Retina (tissue), 1 donor: ENCODE data around the gene RBM27.
"Not testable (repeated sequence)": the region's sequence is repeated elsewhere in the genome, so short reads cannot be mapped to it uniquely, and the experiment has no call there.

Experiments
- DNase-seq: peaks from one replicate; pipeline ENCODE4 v3.0.0-alpha.2; 2016

The RBM27 gene, protein sequence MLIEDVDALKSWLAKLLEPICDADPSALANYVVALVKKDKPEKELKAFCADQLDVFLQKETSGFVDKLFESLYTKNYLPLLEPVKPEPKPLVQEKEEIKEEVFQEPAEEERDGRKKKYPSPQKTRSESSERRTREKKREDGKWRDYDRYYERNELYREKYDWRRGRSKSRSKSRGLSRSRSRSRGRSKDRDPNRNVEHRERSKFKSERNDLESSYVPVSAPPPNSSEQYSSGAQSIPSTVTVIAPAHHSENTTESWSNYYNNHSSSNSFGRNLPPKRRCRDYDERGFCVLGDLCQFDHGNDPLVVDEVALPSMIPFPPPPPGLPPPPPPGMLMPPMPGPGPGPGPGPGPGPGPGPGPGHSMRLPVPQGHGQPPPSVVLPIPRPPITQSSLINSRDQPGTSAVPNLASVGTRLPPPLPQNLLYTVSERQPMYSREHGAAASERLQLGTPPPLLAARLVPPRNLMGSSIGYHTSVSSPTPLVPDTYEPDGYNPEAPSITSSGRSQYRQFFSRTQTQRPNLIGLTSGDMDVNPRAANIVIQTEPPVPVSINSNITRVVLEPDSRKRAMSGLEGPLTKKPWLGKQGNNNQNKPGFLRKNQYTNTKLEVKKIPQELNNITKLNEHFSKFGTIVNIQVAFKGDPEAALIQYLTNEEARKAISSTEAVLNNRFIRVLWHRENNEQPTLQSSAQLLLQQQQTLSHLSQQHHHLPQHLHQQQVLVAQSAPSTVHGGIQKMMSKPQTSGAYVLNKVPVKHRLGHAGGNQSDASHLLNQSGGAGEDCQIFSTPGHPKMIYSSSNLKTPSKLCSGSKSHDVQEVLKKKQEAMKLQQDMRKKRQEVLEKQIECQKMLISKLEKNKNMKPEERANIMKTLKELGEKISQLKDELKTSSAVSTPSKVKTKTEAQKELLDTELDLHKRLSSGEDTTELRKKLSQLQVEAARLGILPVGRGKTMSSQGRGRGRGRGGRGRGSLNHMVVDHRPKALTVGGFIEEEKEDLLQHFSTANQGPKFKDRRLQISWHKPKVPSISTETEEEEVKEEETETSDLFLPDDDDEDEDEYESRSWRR

DNA sequence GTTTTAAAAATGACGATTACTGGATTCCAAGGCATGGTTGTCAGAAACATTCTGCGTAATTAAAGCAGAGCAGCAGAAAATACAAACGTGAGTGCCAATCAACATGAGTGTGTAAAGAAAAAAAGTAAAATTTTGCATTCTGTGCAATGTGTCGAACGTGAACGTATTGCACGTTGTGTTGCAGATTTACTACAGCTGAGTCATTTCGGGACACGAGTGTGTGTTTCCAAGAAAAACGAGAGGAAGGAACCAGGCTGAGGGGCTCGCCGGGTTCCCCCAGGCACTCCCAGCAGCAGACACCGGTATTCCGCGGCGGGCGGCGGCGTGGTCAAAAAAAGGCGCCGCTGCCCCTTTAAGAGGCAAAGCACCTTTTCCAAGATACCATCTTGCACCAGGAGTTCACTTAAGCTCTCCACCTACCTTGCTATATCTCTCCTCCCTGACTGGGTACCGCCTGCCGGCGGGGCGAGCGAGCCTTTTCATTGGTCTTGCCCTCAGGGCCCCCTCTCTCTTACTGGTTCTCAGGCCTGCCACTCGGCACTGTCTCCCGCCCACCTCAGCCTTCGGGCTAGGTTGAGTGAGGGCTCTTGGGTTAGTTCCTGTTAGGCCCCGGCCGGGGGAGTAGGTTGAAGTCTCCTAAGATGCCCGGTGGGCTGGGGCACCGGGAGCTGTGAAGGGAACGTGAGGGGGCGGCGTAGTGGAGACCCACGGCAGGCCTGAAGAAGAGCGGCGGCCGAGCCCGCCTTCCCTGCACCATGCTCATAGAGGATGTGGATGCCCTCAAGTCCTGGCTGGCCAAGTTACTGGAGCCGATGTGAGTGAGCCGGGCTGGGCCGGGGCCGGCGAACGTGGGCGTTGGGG is at the start of gene RBM27:
Gene RBM27 (plus strand): TSS at position 595 of the 861 bp plus-strand sequence. CDS start 161 bp downstream, at position 756.
- DNase-seq, result peak; percentile 100

DNA sequence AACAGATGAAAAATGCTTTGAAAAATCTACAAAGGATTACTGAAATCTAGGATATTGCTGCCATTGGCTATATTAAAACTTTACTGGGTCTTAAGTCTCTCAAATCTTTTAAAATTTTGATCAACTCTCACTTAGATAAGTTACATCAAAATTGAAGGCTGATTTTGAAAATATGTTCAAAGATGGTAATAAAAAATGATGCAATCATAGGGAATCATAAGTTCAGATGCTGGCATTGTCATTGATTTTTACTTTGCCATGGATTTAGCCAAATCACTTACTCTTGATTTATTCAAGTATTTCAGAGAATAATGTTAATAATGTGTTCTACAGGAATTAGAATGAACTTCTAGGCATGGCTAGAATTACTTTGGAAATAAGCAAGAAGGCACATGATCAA is 45.1 kb upstream of the RBM27 start:
- no peak for DNase-seq

DNA sequence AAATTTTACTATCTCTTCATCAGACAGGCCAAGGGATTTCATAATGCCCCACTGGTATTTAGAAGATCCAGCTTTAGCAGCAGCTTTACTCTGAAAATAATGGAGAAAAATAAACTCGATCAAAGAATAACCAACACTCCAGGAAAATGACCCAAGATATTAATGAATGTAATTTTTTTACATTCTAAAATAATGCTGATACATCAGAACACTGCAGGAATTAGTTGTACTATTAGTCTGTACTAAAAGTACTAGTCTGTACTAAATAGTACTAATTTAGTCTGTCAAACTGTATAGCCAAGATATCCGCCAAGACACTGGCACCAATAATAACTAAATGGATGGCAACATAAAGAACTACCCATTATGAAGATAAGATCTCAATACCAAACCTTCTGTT is 39.0 kb upstream of the RBM27 start:
- no peak for DNase-seq

DNA sequence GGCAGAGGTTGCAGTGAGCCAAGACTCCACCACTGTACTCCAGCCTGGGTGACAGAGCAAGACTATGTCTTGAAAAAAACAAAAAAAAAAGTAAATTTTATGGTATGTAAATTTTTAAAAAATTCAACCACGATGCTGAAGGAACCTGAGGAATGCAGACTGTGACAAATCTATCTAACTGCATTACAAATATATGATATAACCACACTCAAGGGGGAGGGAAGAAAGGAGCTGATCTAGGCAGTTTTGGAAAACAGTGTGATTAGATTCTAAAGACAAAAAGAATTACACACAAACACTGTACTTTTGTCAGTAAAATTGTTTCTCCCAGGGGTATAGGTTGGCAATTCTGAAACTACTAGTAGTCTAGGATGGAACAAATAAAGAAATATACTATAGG is 37.9 kb upstream of the RBM27 start:
- DNase-seq, result no peak

DNA sequence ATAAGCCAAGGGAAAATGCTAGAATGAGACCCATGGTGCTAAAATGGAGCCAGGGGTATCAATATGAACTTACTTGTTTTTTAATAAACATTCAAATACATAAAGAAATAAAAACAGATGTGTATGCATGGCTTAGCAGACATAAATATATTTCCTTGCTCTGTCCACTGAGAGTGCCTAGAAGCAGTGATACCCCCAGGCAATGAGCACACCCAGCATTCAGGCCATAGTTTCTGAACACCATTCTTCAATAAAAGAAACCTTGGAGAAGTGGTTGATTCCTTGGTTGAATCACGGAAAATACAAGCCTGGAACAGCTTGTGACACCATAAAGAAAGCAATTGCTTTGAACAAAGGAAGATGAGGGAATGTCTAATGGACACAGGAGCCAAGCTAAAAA is 37.5 kb upstream of the RBM27 start:
- DNase-seq, result no peak

DNA sequence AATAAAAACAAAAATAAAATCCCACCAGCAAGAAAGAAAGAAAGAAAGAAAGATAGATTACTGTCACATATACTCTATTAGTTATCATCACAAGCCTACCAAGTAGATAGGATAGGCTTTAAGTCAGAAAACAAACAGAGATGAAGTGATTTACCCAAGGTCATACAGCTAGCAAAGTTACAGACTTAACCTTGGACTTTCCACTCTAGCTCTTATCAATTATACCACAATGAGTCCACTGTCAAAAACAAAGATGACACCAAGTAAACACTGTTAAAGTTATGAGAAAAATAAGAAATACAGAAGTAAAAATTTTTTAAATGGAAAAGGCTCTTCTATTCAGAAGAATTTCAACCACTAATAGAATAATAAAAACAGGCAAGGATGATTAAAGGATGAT is 34.3 kb upstream of the RBM27 start:
- no peak for DNase-seq

DNA sequence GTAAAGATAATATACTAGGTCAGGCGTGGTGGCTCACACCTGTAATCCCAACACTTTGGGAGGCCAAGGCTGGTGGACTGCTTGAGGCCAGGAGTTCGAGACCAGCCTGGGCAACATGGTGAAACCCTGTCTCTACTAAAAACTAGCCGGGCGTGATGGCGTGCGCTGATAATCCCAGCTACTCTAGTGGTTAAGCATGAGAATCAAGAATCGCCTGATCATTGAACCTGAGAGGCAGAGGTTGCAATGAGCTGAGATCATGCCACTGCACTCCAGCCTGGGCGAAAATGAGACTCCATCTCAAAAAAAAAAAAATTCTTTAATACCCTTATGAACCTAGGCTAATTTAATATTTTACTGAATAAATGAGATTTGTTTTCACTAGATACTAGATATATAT is 30.4 kb upstream of the RBM27 start:
- not testable (repeated sequence) for DNase-seq

DNA sequence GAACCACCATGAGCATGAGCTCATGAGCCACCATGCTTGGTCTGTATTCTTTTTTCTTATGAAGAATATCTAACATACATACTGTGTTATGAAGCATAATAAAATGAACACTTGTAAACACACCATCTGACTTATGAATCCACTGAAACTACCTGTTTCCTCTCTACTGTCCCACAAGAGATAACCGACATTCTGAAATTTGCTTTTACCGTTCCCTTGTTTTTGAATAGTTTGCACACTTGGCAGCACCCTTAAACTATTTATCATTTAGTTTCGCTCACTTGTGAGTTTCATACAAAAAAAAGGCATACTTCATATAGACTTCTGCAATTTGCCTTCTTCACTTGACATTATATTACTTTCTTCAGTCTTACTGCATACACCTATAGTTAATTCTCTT is 29.8 kb upstream of the RBM27 start:
- no peak for DNase-seq

DNA sequence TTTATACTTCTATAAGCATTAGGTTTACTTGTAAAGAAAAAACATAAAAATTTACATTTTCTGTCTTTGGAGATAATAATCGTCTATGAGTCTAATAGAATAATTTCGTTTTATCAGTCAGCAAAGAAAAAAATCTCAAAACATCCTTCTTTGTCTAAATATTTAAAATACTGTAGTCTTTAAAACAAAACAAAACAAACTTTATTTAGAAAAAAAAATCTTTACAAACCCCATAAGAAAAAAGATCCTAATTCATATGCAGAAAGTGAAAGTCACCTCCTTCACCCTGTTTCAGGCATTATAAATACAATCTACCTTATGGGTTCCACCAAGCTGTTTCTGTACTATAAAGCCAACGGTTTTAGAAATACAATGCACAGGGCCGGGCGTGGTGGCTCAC is 26.6 kb upstream of the RBM27 start:
- no peak for DNase-seq

DNA sequence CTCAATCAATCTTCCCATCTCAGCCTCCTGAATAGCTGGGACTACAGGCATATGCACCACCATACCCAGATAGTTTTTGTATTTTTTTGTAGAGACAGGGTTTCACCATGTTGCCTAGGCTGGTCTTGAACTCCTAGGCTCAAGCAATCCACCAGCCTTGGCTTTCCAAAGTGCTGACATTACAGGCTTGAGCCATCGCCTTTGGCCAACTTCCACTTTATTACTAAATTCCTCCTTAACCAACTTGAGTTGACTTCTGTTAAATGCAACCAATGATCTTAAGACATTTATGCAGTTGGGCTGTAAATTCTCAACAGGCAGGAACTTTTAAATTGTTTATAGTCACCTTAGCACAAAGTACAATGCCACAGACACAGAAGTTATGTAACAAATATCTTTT is 23.7 kb upstream of the RBM27 start:
- no peak for DNase-seq

DNA sequence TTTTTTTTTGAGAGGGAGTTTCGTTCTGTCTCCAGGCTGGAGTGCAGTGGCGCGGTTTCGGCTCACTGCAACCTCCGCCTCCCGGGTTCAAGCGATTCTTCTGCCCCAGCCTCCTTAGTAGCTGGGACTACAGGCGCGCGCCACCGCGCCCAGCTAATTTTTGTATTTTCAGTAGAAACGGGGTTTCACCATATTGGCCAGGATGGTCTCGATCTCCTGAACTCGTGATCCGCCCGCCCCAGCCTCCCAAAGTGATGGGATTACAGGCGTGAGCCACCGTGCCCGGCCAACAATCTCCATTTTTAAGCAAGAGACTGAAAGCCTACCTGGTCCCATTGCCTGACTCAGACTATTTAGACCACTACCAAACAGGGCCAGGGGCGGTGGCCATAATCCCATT is 20.0 kb upstream of the RBM27 start:
- not testable (repeated sequence) for DNase-seq

DNA sequence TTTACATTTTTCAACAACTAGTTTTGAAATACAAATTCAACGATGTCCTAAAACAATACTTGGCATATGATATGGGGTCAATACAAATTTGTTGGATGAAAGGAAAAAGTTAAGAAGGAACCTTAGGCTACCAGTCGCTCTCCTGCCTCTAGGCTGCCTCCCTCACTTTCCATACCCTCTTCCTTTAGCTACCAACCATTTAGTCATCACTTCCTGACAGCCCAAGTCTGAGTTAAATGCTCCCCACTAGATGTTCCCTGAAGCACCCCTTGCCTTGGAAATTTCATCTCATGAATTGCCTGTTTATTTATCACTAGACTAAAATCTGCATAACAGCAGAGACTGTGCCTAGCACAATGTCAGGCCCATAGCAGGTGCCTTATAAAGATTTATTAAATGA is 18.2 kb upstream of the RBM27 start:
- DNase-seq, result no peak

DNA sequence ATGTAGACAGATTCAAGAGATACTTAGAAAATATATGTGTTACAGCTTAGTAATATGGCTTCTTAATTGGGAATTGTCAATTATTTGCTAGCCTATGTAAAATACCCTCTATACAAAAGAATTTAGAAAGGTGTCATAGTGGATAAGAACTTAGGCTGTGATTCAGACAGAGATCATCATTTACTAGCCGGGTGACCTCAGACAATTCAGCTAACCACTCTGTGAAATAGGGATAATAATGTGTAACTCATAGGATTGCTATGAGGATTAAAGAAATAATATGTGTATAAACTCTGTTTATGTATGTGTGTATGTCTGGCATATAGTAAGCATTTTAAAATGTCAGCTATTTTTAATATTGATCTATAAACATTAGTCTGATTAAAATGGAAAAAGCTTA is 15.0 kb upstream of the RBM27 start:
- no peak for DNase-seq

DNA sequence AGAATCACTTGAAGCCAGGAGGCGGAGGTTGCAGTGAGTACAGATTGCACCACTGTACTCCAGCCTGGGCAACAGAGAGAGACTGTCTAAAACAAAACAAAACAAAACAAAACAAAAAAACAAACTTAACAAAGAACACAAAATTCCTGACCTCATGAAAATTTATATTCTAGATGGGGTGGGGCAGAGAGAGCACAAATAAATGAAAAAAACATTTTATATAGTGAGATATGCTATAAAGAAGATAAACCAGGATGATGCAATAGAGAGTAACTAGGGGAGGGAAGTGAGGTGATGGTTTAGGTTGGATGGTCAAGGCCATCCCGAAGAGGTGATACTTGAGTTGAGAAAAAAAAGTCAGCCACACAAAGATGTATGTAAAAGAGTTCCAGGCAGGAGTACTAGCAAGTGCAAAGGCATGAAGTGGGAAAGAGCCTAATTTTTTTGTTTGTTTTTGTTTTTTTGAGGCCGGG is 10.8 kb upstream of the RBM27 start:
- no peak for DNase-seq

DNA sequence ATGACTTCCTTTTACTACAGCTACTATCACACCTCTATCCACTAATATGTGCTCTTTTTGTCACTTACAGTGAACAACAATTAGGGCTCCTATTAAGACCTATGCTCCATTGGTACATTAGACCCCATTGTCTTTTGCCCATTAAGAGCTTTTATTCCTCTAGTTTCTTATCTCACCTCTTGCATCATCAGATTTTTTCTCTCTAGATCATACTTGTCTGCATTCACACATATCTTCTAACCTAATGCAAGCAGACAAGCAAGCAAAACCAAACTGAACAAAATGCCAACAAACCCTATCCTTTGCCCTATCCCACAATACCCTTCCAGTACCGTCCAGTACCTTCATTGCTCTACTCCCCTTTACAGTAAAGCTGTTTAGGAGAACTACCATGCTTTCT is 10.1 kb upstream of the RBM27 start:
- DNase-seq, result no peak

DNA sequence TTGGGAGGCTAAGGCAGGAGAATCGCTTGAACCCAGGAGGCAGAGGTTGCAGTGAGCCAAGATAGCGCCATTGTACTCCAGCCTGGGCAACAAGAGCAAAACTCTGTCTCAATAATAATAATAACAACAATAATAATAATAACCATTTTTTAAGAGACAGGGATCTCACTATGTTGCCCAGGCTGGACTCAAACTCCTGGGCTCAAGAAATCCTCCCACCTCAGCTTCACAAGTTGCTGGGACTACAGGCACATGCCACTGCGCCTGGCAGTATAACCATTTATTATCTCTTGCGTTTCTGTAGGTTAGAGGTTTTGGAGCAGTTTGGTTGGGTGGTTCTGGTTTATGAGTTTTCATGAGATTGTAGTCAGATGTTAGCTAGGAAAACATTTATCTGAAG is 8.4 kb upstream of the RBM27 start:
- DNase-seq, result not testable (repeated sequence)

DNA sequence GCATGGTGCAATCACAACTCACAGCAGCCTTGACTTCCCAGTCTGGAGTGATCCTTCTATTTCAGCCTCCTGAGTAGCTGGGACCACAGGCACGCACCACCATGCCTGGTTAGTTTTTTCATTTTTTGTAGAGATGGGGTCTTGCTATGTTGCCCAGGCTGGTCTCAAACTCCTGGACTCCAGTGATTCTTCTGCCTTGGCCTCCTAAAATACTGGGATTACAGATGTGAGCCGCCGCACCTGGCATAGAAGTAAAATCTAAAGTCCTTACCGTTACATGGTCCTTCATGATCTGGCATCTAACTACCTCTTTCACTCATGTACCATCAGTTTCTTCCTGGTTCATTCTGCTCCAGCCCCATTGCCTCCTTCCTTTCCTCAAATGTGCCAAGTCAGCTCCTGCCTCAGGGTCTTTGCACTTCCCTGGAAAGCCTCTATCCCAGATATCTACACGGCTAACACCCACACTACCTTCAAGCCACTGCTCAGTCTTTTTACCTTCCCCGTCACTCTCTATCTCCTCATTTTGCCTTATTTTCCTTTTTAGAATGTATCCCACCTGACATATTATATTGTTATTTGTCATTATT is 6.9 kb upstream of the RBM27 start:
- DNase-seq, result no peak

DNA sequence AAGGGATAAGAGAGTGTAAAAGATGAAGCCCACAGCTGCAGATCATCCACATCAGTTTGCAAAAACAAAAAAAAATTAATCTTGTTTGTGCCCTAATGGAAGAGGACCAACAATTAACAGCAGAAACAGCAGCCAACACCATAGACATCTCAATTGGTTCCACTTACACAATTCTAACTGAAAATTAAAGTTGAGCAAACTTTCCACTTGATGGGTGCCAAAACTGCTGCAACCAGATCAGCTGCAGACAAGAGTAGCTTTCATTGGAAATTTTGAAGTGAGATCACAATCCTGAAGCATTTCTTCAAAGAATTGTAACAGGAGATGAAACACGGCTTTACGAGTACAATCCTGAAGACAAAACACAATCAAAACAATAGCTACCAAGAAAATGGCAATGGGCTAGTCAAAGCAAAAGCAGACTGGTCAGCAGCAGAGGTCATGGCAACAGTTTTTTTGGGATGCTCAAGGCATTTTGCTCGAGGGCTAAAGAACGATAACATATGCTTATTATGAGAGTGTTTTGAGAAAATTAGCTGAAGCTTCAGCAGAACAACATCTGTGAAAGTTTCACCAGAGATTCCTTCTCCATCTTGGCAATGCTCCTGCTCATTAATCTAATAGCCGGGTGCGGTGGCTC is 4.1 kb upstream of the RBM27 start:
- no peak for DNase-seq

DNA sequence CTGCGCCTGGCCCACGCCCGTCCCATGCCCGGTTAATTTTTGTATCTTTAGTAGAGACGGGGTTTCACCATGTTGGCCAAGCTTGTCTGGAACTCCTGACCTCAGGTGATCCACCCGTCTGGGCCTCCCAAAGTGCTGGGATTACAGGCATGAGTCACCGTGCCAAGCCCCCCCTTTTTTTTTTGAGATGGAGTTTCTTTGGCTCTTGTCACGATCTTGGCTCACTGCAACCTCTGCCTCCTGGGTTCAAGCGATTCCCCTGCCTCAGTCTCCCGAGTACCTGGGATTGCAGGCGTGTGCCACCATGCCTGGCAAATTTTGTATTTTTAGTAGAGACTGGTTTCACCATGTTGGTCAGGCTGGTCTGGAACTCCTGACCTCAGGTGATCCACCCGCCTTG is 1.6 kb upstream of the RBM27 start:
- not testable (repeated sequence) for DNase-seq

DNA sequence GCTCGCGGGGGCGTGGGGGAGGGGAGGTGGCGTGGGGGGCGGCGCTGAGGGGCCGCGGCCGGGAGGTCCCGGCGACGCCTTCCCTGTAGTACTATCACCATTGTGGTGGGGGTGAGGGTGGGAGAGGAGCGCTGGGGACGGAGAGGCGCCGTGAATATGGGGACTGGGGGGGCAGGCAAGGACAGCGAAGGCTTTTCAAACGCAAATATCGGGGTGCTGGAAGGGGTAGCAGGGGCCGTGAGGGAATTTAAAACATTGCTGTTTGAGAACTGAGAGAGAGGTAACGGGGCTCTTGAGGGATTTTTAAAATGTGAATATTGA is 427 bp downstream of the RBM27 start:
- no peak for DNase-seq

DNA sequence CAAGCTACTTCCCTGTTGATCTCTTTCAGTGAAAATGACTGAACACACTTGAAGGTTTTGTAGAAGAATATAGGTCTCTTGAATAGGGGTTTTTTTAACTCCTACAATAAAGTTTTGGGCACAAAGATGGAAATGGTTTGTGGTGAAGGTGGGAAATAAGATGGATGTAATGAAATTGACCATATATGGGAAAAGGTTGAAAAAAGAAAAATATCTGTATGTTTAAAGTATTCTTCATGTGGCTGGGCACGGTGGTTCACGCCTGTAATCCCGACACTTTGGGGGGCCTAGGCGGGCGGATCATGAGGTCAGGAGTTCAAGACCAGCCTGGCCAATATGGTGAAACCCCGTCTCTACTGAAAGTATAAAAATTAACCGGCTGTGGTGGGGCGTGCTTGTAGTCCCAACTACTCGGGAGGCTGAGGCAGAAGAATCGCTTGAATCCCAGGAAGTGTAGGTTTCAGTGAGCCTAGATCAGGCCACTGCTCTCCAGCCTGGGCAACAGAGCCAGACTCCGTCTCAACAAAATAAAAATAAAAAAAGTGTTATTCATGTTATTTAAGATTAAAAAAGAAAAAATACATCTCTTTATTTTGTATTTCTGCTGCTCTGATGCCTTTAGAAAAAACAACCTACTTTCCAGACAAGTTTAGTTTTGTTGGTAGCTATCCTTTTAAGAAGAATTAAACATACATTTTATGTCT is 2.2 kb downstream of the RBM27 start:
- no peak for DNase-seq
